ENCODE data around the gene CCNB3.

Gene CCNB3

GRCh38 chrX:50200907-50201306 lies 3.7 kb upstream of the CCNB3 start, which contains the start of gene AKAP4:
AKAP4 (minus strand) TSS chrX:50201007; CDS start chrX:50200889, 118 bp downstream.
- TF ChIP-seq GATA2 (IDR thresholded peaks at IDR 0.05; ENCODE audit: low read depth, low read length) = no peak
- no peak for TF ChIP-seq GATA3 (IDR thresholded peaks at IDR 0.05; ENCODE audit: low read depth, low read length)

- no peak for TF ChIP-seq GATA3 (IDR thresholded peaks at IDR 0.05; ENCODE audit: low read depth, low read length)
- no peak for TF ChIP-seq GATA2 (IDR thresholded peaks at IDR 0.05; ENCODE audit: low read depth, low read length)
These were observed 2.0 kb upstream of the CCNB3 start for GRCh38 chrX:50202539-50202938.

- no peak for TF ChIP-seq GATA3 (IDR thresholded peaks at IDR 0.05; ENCODE audit: low read depth, low read length)
- TF ChIP-seq GATA2 (IDR thresholded peaks at IDR 0.05; ENCODE audit: low read depth, low read length) = no peak
These were observed 2.2 kb downstream of the CCNB3 start for GRCh38 chrX:50206753-50207152.

GRCh38 chrX:50211510-50211909 lies 6.9 kb downstream of the CCNB3 start:
- TF ChIP-seq GATA3 (IDR thresholded peaks at IDR 0.05; ENCODE audit: low read depth, low read length) = no peak
- no peak for TF ChIP-seq GATA2 (IDR thresholded peaks at IDR 0.05; ENCODE audit: low read depth, low read length)

- no peak for TF ChIP-seq GATA3 (IDR thresholded peaks at IDR 0.05; ENCODE audit: low read depth, low read length)
- TF ChIP-seq GATA2 (IDR thresholded peaks at IDR 0.05; ENCODE audit: low read depth, low read length) = no peak
These were observed 76.7 kb downstream of the CCNB3 start for GRCh38 chrX:50281253-50281652.

- no peak for TF ChIP-seq GATA3 (IDR thresholded peaks at IDR 0.05; ENCODE audit: low read depth, low read length)
- no peak for TF ChIP-seq GATA2 (IDR thresholded peaks at IDR 0.05; ENCODE audit: low read depth, low read length)
These were observed 122.7 kb downstream of the CCNB3 start for GRCh38 chrX:50327235-50327634.

GRCh38 chrX:50333308-50333707 lies 128.7 kb downstream of the CCNB3 start:
- TF ChIP-seq GATA2 (IDR thresholded peaks at IDR 0.05; ENCODE audit: low read depth, low read length) (no peak), GATA3 (IDR thresholded peaks at IDR 0.05; ENCODE audit: low read depth, low read length) (no peak)

GRCh38 chrX:50343917-50344316 lies 139.4 kb downstream of the CCNB3 start:
- TF ChIP-seq GATA2 (IDR thresholded peaks at IDR 0.05; ENCODE audit: low read depth, low read length) (no peak), GATA3 (IDR thresholded peaks at IDR 0.05; ENCODE audit: low read depth, low read length) (no peak)

GRCh38 chrX:50372966-50373365 lies 168.4 kb downstream of the CCNB3 start:
- no peak for TF ChIP-seq GATA3 (IDR thresholded peaks at IDR 0.05; ENCODE audit: low read depth, low read length)

GRCh38 chrX:50375481-50376267 lies 171.1 kb downstream of the CCNB3 start:
- TF ChIP-seq GATA3 (IDR thresholded peaks at IDR 0.05; ENCODE audit: low read depth, low read length) (no peak), GATA2 (IDR thresholded peaks at IDR 0.05; ENCODE audit: low read depth, low read length) (no peak)

GRCh38 chrX:50381729-50382415 lies 177.3 kb downstream of the CCNB3 start:
- no peak for TF ChIP-seq GATA2 (IDR thresholded peaks at IDR 0.05; ENCODE audit: low read depth, low read length)
- TF ChIP-seq GATA3 (IDR thresholded peaks at IDR 0.05; ENCODE audit: low read depth, low read length) = no peak

- no peak for TF ChIP-seq GATA3 (IDR thresholded peaks at IDR 0.05; ENCODE audit: low read depth, low read length)
- TF ChIP-seq GATA2 (IDR thresholded peaks at IDR 0.05; ENCODE audit: low read depth, low read length) = no peak
These were observed 182.0 kb downstream of the CCNB3 start for GRCh38 chrX:50386520-50386919.

GRCh38 chrX:50393902-50394301 lies 189.3 kb downstream of the CCNB3 start:
- TF ChIP-seq GATA3 (IDR thresholded peaks at IDR 0.05; ENCODE audit: low read depth, low read length) (no peak), GATA2 (IDR thresholded peaks at IDR 0.05; ENCODE audit: low read depth, low read length) (no peak)

Data from SH-SY5Y (cell line).